Colonic mucosa (tissue), 4 donors: ENCODE data around the gene KRTAP12-1. TPM values are rescaled to one million over a fixed set of nuclear protein-coding genes. Genes with fewer than 3 reads are reported as not detected.

Experiments used
- DNase-seq: peaks from one replicate; pipeline ENCODE4 v3.0.0-alpha.2; 2020
- H3K27ac ChIP-seq: fragments of 200-600 bp; one replicate; pipeline ENCODE4 v1.8.0; 2021
- H3K27me3 ChIP-seq: fragments of 200-600 bp; one replicate; pipeline ENCODE4 v1.8.0; 2021
- H3K36me3 ChIP-seq: fragments of 200-600 bp; one replicate; pipeline ENCODE4 v1.8.0; 2021
- H3K4me1 ChIP-seq: fragments of 200-600 bp; one replicate; pipeline ENCODE4 v1.8.0; 2021; ENCODE audit warnings: mild to moderate bottlenecking
- H3K4me3 ChIP-seq: fragments of 200-600 bp; one replicate; pipeline ENCODE4 v1.8.0; 2021
- H3K9ac ChIP-seq, 2 donors: one replicate each; pipeline ENCODE4 v1.7.0; 2013; ENCODE audit warnings: control low read depth in 2 of 2, low read depth in 2 of 2, low read length in 2 of 2
- H3K9me3 ChIP-seq: fragments of 200-600 bp; one replicate; pipeline ENCODE4 v1.8.0; 2021
- intact Hi-C: fragments of 100-400 bp; cut with DNase I; formaldehyde crosslinking; loops from one replicate; pipeline ENCODE4 v1.14.1; 2022
- total RNA-seq, 2 donors: library from RNA; stranded (reverse); fragmentation: NEBNext Ultra II Directional in 1 of 2; extraction: Animal tissue kit (Norgen Biotek cat#: 25700) in 1 of 2; gene quantifications; one replicate each; pipeline ENCODE4 v1.2.1, GENCODE V29; 2021
- TF ChIP-seq, protein P1 (sequence below): fragments of 200-600 bp; IDR thresholded peaks from one replicate; pipeline ENCODE4 v1.8.0; 2022; ENCODE audit warnings: antibody characterized with exemption, mild to moderate bottlenecking
- donor health status: healthy.
- donor health status: DM: no; HTN: no; CAD: no.
- donor health status: DM: no; HTN: no; CAD: no.

The KRTAP12-1 gene, protein sequence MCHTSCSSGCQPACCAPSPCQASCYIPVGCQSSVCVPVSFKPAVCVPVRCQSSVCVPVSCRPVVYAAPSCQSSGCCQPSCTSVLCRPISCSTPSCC
- not detected for total RNA-seq

DNA sequence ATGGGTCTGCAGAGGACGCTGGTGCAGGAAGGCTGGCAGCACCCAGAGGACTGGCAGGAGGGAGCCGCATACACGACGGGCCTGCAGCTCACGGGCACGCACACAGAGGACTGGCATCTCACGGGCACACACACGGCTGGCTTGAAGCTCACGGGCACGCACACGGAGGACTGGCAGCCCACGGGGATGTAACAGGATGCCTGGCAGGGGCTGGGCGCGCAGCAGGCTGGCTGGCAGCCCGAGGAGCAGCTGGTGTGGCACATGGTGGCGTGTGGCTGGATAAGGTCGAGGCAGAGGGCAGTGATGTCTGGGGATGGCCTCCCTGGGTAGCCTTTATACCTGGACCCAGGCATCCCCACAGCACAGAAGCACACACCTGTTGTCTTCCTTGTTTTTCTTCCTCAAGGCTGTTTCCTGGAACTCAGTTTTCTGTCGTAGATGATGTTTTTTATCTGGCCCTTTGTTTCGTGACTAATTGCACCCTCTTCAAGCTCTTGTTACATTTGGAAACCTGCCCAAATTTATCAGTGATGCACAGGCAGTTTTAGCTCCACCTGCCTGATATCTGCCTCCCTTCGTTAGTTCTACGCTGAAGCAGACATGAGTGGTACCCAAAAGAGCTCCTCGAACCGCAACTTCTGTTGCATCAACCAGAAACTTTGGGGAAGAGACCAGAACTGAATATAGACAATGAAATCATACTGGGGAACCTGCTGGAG is at the start of gene KRTAP12-1:
TSS of gene KRTAP12-1 (minus strand) at position 303 of the 719 bp plus-strand sequence. CDS start at position 263, 40 bp downstream.
- Histone ChIP-seq H3K36me3 (no peaks in the 10 kb centered on the region), H3K4me1 (no peaks in the 10 kb centered on the region), H3K9ac (no peak within 1 kb of the TSS), H3K27me3 (no peaks in the 10 kb centered on the region), H3K9me3 (no peaks in the 10 kb centered on the region), H3K4me3 (no peak within 1 kb of the TSS), H3K27ac (no peak within 1 kb of the TSS)
- DNase-seq: no peak
- intact Hi-C loops: no loop called here
- TF ChIP-seq, protein P1, sequence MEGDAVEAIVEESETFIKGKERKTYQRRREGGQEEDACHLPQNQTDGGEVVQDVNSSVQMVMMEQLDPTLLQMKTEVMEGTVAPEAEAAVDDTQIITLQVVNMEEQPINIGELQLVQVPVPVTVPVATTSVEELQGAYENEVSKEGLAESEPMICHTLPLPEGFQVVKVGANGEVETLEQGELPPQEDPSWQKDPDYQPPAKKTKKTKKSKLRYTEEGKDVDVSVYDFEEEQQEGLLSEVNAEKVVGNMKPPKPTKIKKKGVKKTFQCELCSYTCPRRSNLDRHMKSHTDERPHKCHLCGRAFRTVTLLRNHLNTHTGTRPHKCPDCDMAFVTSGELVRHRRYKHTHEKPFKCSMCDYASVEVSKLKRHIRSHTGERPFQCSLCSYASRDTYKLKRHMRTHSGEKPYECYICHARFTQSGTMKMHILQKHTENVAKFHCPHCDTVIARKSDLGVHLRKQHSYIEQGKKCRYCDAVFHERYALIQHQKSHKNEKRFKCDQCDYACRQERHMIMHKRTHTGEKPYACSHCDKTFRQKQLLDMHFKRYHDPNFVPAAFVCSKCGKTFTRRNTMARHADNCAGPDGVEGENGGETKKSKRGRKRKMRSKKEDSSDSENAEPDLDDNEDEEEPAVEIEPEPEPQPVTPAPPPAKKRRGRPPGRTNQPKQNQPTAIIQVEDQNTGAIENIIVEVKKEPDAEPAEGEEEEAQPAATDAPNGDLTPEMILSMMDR: no peak

DNA sequence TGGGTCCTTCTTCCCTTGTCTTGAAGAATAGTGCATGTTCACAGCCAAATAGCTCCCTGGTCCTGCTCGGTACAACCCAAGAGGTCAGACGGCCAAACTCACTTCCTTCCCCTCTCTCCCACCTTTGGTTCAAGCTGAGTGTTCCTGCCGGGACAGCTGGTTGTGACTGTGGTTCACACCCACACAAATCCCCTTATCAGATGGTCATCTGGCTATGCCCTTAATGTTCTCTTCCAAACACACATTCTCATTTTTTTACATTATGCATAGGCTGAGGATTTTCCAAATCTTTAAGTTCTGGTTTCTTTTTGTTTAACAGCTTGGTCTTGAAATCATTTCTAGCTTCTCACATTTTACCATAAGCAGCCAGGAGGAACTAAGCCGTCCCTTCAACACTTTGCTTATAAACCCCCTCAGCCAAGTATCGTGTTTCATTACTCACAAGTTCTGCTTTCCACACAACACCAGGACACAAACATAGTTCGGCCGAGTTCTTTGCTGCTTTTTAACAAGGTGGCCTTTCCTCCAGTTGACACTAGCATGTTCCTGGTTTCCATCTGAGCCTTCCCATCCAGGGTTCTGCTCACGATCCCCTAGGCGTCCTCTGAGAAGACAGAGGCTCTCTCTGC is 49.1 kb upstream of the KRTAP12-1 start:
- TF ChIP-seq, protein P1: no peak
- intact Hi-C loops: no loop called here
- Histone ChIP-seq H3K9ac (no peak overlapping the region), H3K27me3 (no peaks in the 10 kb centered on the region), H3K9me3 (no peaks in the 10 kb centered on the region), H3K4me3 (no peak overlapping the region), H3K27ac (no peak overlapping the region), H3K4me1 (no peaks in the 10 kb centered on the region), H3K36me3 (no peaks in the 10 kb centered on the region)
- DNase-seq: no peak

DNA sequence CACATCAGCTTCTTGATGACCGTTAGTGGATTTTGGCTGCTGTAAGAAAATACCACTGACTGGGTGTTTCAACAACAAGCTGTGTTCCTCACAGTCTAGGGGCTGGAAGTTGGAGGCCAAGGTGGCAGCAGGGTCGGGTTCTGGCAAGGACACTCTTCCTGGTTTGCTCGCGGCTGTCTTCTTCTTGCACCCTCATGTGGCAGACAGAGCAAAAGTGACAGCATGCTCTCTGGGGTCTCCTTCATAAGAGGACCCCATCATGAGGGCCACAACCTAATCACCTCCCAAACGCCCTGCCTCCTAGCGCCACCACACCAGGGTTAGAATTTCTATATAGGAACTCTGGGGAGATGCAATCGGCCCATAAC is 48.0 kb upstream of the KRTAP12-1 start:
- Histone ChIP-seq H3K4me3 (no peak overlapping the region), H3K4me1 (no peaks in the 10 kb centered on the region), H3K9me3 (no peaks in the 10 kb centered on the region), H3K9ac (no peak overlapping the region), H3K27ac (no peak overlapping the region), H3K36me3 (no peaks in the 10 kb centered on the region), H3K27me3 (no peaks in the 10 kb centered on the region)
- TF ChIP-seq, protein P1: no peak
- no peak for DNase-seq
- intact Hi-C loops: no loop called here

DNA sequence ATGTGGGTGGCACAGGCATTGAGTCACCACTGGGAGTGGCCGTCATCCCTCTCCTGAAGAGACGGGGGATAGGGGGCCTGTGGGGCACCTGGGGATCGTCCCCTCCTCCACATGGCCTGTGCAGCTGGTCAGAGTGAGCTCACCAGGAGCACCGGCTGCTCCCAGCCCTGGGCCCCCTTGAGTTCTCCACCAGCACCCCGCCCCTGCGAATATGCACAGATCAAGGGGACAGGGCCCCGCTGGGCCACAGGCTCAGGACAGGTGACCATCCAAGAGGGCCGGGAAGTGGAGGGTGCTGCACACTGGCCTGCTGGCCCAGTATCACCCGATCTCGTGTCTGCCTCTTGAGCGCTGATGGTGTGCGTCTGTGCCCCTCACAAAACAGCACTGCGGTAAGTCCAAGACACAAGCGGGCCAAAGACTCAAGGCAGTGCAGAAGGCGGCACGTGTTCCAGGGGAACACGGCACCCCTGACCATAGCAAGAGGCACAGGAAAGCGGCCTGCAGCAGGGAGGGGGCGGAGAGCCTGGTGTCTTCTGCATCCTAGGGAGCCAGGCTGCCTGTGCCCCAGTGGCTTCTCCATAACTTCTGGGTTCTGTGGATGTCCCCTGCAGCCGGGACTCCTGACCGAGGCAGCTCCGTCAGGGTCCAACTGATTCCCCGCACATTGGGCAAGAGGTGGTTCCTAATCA is 47.5 kb upstream of the KRTAP12-1 start:
- H3K4me1 ChIP-seq: no peaks in the 10 kb centered on the region
- no peak for DNase-seq
- intact Hi-C loops: no loop called here
- TF ChIP-seq, protein P1: no peak
- no peaks in the 10 kb centered on the region for H3K9me3 ChIP-seq
- no peaks in the 10 kb centered on the region for H3K36me3 ChIP-seq
- H3K9ac ChIP-seq: no peak overlapping the region
- no peak overlapping the region for H3K4me3 ChIP-seq
- H3K27ac ChIP-seq: no peak overlapping the region
- no peaks in the 10 kb centered on the region for H3K27me3 ChIP-seq

DNA sequence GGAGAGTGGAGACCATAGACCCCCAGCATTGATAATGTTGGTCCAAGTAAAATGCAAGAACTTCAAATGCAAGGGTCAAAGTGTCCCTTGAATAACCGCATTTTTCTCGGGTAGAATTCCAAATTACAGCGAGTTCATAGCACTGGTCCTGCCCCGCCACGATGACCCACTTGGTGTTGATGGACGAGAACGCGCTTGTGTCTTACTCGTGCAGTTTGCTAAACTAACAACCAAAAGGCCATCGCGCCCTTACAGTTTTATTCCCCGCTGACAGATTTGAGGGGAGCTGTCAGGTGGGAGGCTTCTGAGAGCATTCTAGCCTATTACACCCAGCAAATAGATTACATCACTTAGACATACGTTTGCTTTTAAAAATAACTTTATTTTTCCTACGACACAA is 46.8 kb upstream of the KRTAP12-1 start:
- H3K27me3 ChIP-seq: peaks cover 7% of the 10 kb centered on the region
- H3K9me3 ChIP-seq: no peaks in the 10 kb centered on the region
- no peak for DNase-seq

More for the DNA sequence above, 46.8 kb upstream of the KRTAP12-1 start:
- no peak overlapping the region for H3K4me3 ChIP-seq
- intact Hi-C loops: no loop called here
- TF ChIP-seq, protein P1: no peak
- H3K4me1 ChIP-seq: no peaks in the 10 kb centered on the region
- H3K27ac ChIP-seq: no peak overlapping the region
- H3K36me3 ChIP-seq: no peaks in the 10 kb centered on the region
- no peak overlapping the region for H3K9ac ChIP-seq
